ENCODE results near the gene TMEM132A.
"Not testable (repeated sequence)": the region's sequence is repeated elsewhere in the genome, so short reads cannot be mapped to it uniquely, and the experiment has no call there.

GRCh38 chr11:60909680-60910280 is 14.5 kb upstream of the TMEM132A start:
- not testable (repeated sequence) for TF ChIP-seq CTCF (IDR thresholded peaks at IDR 0.05); POLR2A (IDR thresholded peaks at IDR 0.05); EP300 (IDR thresholded peaks at IDR 0.05; ENCODE audit: low read depth)

Measured in transverse colon (tissue), 3 donors.